BJ (cell line): Measurements from ENCODE around the gene AMZ1. TPM values are rescaled to one million over a fixed set of nuclear protein-coding genes. Genes with fewer than 3 reads are reported as not detected.
A peak's percentile ranks its signal among the peaks of the same experiment; 100 is the strongest.

ENCODE experiments used
- CTCF ChIA-PET: fragments of 350-600 bp; formaldehyde crosslinking; extraction: SDS; loops from one replicate; lab custom pipeline; 2021; ENCODE audit warnings: antibody characterized with exemption, inconsistent platforms; lab: Yijun Ruan, JAX
- POLR2A ChIA-PET: fragments of 300-600 bp; sonication (Branson Sonifier 250); formaldehyde crosslinking; extraction: SDS; loops from one replicate; lab custom pipeline; 2021; ENCODE audit warnings: antibody characterized with exemption; lab: Charles Lee
- DNase-seq: peaks from one replicate; pipeline ENCODE4 v3.0.0-alpha.2; 2011; ENCODE audit warnings: low read depth
- H3K27me3 ChIP-seq: 2 replicates; pipeline ENCODE4 v1.6.0; 2011; ENCODE audit warnings: low read length; ENCODE audit not compliant: control insufficient read depth, insufficient read depth
- H3K36me3 ChIP-seq: 2 replicates; pipeline ENCODE4 v1.5.1; 2011; ENCODE audit warnings: low read length; ENCODE audit not compliant: control insufficient read depth, insufficient read depth
- H3K4me3 ChIP-seq: 2 replicates; pipeline ENCODE4 v1.5.1; 2011; ENCODE audit warnings: low read depth, mild to moderate bottlenecking, control low read depth, low read length
- CTCF ChIP-seq: IDR thresholded peaks from 2 replicates; pipeline ENCODE4 v1.5.1; 2011; ENCODE audit warnings: low read depth, mild to moderate bottlenecking, control low read depth, inconsistent platforms, low read length, moderate library complexity; ENCODE audit not compliant: insufficient read depth
- polyA minus RNA-seq: library from RNA; depleted of rRNA, polyadenylated mRNA; stranded (reverse); fragments of >200 nt; gene quantifications from 2 replicates; pipeline ENCODE4 v1.2.3, GENCODE V29; 2011; rRNA and poly(A)+ RNA removed
- polyA plus RNA-seq: library from polyadenylated mRNA; depleted of rRNA; stranded (reverse); fragments of >200 nt; gene quantifications from 2 replicates; pipeline ENCODE4 v1.2.3, GENCODE V29; 2011; rRNA removed

Gene AMZ1
- polyA plus RNA-seq = 2.9 and 3.7 TPM in 2 replicates
- polyA minus RNA-seq = 3.8 and 4.5 TPM in 2 replicates

GRCh38 chr7:2687881-2688318, at the start of gene AMZ1:
Gene AMZ1 (plus strand): TSS chr7:2688202. CDS start chr7:2700452, 12,250 bp downstream.
- H3K36me3 ChIP-seq = no peaks in the 10 kb centered on the region
- ChIA-PET CTCF (interaction anchor here (1.2 kb wide), 1 partner anchor 22 kb away, joined by 3 read pairs; no protein-coding TSS in a partner anchor), POLR2A (interaction anchor here (0.6 to 0.7 kb wide), 3 partner anchors 17 to 152 kb away, joined by 5 to 26 read pairs (median 5); no protein-coding TSS in a partner anchor)
- no peaks in the 10 kb centered on the region for H3K27me3 ChIP-seq
- no peak for DNase-seq
- TF ChIP-seq CTCF = no peak
- peak within 1 kb of the TSS; percentile 38 for H3K4me3 ChIP-seq

GRCh38 chr7:2638224-2638991, 49.6 kb upstream of the AMZ1 start:
- TF ChIP-seq CTCF = no peak
- Histone ChIP-seq H3K27me3 (no peaks in the 10 kb centered on the region), H3K36me3 (peaks cover 6% of the 10 kb centered on the region), H3K4me3 (no peak overlapping the region)
- ChIA-PET POLR2A (interaction anchor here (1.1 kb wide), 1 partner anchor 18 kb away, joined by 3 read pairs; no protein-coding TSS in a partner anchor), CTCF (interaction anchor here (0.6 kb wide), 1 partner anchor 362 kb away, joined by 3 read pairs; no protein-coding TSS in a partner anchor)
- no peak for DNase-seq

GRCh38 chr7:2639181-2639681, 48.8 kb upstream of the AMZ1 start:
- H3K27me3 ChIP-seq = no peaks in the 10 kb centered on the region
- POLR2A ChIA-PET = no interaction called here
- TF ChIP-seq CTCF = no peak
- CTCF ChIA-PET = no interaction called here
- DNase-seq = no peak
- no peak overlapping the region for H3K4me3 ChIP-seq
- peaks cover 5% of the 10 kb centered on the region for H3K36me3 ChIP-seq

- DNase-seq = no peak
- ChIA-PET CTCF (no interaction called here), POLR2A (no interaction called here)
- H3K27me3 ChIP-seq = no peaks in the 10 kb centered on the region
- H3K36me3 ChIP-seq = peaks cover 5% of the 10 kb centered on the region
- no peak overlapping the region for H3K4me3 ChIP-seq
- no peak for TF ChIP-seq CTCF
These were observed 48.1 kb upstream of the AMZ1 start for GRCh38 chr7:2639695-2640481.

GRCh38 chr7:2640482-2640830, 47.5 kb upstream of the AMZ1 start:
- Histone ChIP-seq H3K36me3 (peaks cover 5% of the 10 kb centered on the region), H3K4me3 (no peak overlapping the region), H3K27me3 (no peaks in the 10 kb centered on the region)
- TF ChIP-seq CTCF = no peak
- ChIA-PET CTCF (no interaction called here), POLR2A (no interaction called here)
- no peak for DNase-seq
